Panc1 (cell line): ENCODE measurements around the gene CCDC85C. TPM values are rescaled to one million over a fixed set of nuclear protein-coding genes. Genes with fewer than 3 reads are reported as not detected.
A peak's percentile ranks its signal among the peaks of the same experiment; 100 is the strongest.

Source experiments
- ATAC-seq: fragments of 200-7000 bp; cut with Tn5 transposase; 2 replicates; pipeline ENCODE4 v1.9.1; 2020; ENCODE audit warnings: mild to moderate bottlenecking, moderate library complexity
- BruUV-seq: library from RNA; stranded (reverse); fragments of 400-500 nt; replicated peaks from 2 replicates; lab custom pipeline; 2021; lab: Mats Ljungman, UMichigan
- CTCF ChIA-PET: fragments of 300-600 bp; sonication (Branson Sonifier 250); formaldehyde crosslinking; loops from one replicate; lab custom pipeline; 2022; ENCODE audit warnings: antibody characterized with exemption; lab: Charles Lee
- POLR2A ChIA-PET: fragments of 300-600 bp; sonication (Branson Sonifier 250); formaldehyde crosslinking; loops from one replicate; lab custom pipeline; 2022; ENCODE audit warnings: antibody characterized with exemption; lab: Charles Lee
- DNase-seq: peaks from one replicate; pipeline ENCODE4 v3.0.0-alpha.2; 2010; ENCODE audit warnings: low read depth, low spot score
- H3K27ac ChIP-seq: 2 replicates; pipeline ENCODE4 v1.5.1; 2011; ENCODE audit warnings: mild to moderate bottlenecking, low read length, inconsistent platforms
- H3K27me3 ChIP-seq: fragments of 200-500 bp; sonication (Bioruptor generic); 2 replicates; pipeline ENCODE4 v1.6.0; 2014; ENCODE audit warnings: low read length, inconsistent platforms; ENCODE audit not compliant: control insufficient read depth, insufficient read depth
- H3K36me3 ChIP-seq: fragments of 200-500 bp; sonication (Bioruptor generic); 2 replicates; pipeline ENCODE4 v1.5.1; 2014; ENCODE audit warnings: inconsistent platforms, mild to moderate bottlenecking, low read length, moderate library complexity; ENCODE audit not compliant: control insufficient read depth, insufficient read depth
- H3K4me1 ChIP-seq: 2 replicates; pipeline ENCODE4 v1.5.1; 2011; ENCODE audit warnings: inconsistent platforms, mild to moderate bottlenecking, low read length, moderate library complexity; ENCODE audit not compliant: control insufficient read depth, insufficient read depth
- H3K4me3 ChIP-seq, 2 experiments: 2 replicates each; pipeline ENCODE4 v1.5.1; 2011 to 2012; ENCODE audit warnings: low read depth in 2 of 2, low read length in 2 of 2, mild to moderate bottlenecking in 2 of 2, inconsistent platforms in 1 of 2, moderate library complexity in 1 of 2
- H3K9me3 ChIP-seq: fragments of 200-500 bp; sonication (Bioruptor generic); 2 replicates; pipeline ENCODE4 v1.5.1; 2014; ENCODE audit warnings: low read depth, mild to moderate bottlenecking, inconsistent platforms, low read length, moderate library complexity; ENCODE audit not compliant: control insufficient read depth, insufficient read depth
- POLR2AphosphoS5 ChIP-seq: IDR thresholded peaks from 2 replicates; pipeline ENCODE4 v1.6.1; 2012; ENCODE audit warnings: mild to moderate bottlenecking, low read depth, low read length, moderate library complexity
- SIN3A ChIP-seq: IDR thresholded peaks from 2 replicates; pipeline ENCODE4 v1.6.1; 2012; ENCODE audit warnings: low read depth, mild to moderate bottlenecking, low read length, moderate library complexity, borderline replicate concordance; ENCODE audit not compliant: insufficient read depth
- TCF7L2 ChIP-seq: IDR thresholded peaks from 2 replicates; pipeline ENCODE4 v1.6.1; 2011; ENCODE audit warnings: mild to moderate bottlenecking, low read depth, low read length, inconsistent platforms
- in situ Hi-C: cut with HindIII; loops from 2 replicates; pipeline ENCODE4 v1.10.0; 2016; ENCODE audit warnings: low sequenced_read_pairs, low pct_unique_long_range_greater_than_20kb
- intact Hi-C: fragments of 100-400 bp; cut with micrococcal nuclease; formaldehyde crosslinking; loops from one replicate; pipeline ENCODE4 v1.10.0; 2022; ENCODE audit not compliant: unreplicated experiment
- total RNA-seq: library from RNA; stranded (reverse); gene quantifications from one replicate; pipeline ENCODE4 v1.2.1, GENCODE V29; 2021; ENCODE audit not compliant: unreplicated experiment
- TF ChIP-seq, protein P1 (sequence below): fragments of 450-650 bp; IDR thresholded peaks from 2 replicates; pipeline ENCODE4 v1.5.1; 2017; ENCODE audit warnings: mild to moderate bottlenecking
- TF ChIP-seq, protein P2 (sequence below), 2 experiments: IDR thresholded peaks; 2 replicates each; pipeline ENCODE4 v1.6.1; 2011 to 2012; ENCODE audit warnings: low read depth in 2 of 2, control low read depth in 1 of 2, low read length in 1 of 2, mild to moderate bottlenecking in 1 of 2, moderate library complexity in 1 of 2; ENCODE audit not compliant: insufficient read depth in 1 of 2

CCDC85C gene
- total RNA-seq, 1 experiment from 2014 or later = 96.6 TPM

DNA sequence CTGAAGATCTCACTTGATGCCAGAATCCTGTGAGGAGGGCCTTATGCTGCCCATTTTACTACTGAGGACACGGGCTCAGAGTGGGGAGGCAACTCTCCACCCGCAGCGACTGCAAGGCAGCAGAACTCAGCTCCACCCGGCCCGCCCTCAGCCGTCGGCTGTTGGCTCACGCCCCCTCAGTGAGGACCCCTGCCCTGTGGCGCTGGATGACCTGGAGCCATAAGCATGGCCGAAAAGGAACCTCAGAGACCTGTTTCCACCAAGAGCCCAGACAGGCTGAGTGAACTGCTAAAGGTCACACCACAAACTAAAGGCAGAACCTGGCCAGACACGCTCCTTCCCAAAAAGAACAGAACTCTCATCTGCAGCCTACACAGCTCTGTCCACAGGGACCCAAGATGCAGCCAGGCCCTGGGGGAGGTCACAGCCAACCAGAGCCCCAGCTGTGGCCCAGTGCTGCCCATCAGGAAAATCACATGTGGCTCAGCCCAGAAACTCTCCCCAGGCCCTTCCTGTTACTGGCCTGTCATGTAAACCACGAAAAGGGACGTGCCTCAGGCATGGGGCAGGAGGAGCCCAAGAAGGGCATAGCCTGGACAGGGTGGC, 90.0 kb downstream of the CCDC85C start:
- in situ Hi-C loops = no loop called here
- BruUV-seq = no TSS peak

DNA sequence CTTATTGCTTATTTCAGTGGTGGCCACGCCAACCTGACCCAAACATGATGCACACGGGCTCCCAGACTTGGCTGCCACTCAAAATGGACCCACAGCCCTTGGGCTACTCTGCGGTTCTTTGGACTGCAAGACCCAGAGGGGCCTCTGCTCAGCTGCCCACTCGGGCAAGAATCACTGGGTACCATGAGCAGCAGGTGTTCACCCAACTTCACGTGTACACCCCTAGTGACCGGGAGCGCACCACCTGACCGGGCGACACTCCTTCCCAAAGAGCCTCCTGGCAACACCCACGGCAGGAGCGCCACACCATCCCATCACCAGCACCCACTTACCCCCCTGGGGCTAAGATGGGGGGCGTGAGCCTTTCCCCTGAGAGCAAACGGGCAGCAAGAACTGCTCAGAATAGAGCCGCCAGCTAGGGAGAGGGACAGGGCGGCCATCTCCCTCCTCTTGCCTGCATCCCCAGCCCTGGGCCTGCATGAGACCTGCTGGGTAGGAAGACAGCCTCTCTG, 90.8 kb downstream of the CCDC85C start:
- intact Hi-C loops (no loop called here), in situ Hi-C loops (no loop called here)
- Histone ChIP-seq H3K36me3 (no peaks in the 10 kb centered on the region), H3K27ac (no peak overlapping the region), H3K9me3 (no peaks in the 10 kb centered on the region), H3K4me3 (no peak overlapping the region), H3K4me1 (peaks cover 12% of the 10 kb centered on the region), H3K27me3 (no peaks in the 10 kb centered on the region)
- ATAC-seq = no peak
- ChIA-PET POLR2A (no interaction called here), CTCF (no interaction called here)
- no peak for DNase-seq
- BruUV-seq = no TSS peak
- TF ChIP-seq POLR2AphosphoS5 = 0 out of 2 replicates have a peak, but pooled peaks have one; percentile 16
- no peak for TF ChIP-seq SIN3A
- TF ChIP-seq TCF7L2 = no peak
- TF ChIP-seq, protein P1, sequence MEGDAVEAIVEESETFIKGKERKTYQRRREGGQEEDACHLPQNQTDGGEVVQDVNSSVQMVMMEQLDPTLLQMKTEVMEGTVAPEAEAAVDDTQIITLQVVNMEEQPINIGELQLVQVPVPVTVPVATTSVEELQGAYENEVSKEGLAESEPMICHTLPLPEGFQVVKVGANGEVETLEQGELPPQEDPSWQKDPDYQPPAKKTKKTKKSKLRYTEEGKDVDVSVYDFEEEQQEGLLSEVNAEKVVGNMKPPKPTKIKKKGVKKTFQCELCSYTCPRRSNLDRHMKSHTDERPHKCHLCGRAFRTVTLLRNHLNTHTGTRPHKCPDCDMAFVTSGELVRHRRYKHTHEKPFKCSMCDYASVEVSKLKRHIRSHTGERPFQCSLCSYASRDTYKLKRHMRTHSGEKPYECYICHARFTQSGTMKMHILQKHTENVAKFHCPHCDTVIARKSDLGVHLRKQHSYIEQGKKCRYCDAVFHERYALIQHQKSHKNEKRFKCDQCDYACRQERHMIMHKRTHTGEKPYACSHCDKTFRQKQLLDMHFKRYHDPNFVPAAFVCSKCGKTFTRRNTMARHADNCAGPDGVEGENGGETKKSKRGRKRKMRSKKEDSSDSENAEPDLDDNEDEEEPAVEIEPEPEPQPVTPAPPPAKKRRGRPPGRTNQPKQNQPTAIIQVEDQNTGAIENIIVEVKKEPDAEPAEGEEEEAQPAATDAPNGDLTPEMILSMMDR = no peak
- TF ChIP-seq, protein P2, sequence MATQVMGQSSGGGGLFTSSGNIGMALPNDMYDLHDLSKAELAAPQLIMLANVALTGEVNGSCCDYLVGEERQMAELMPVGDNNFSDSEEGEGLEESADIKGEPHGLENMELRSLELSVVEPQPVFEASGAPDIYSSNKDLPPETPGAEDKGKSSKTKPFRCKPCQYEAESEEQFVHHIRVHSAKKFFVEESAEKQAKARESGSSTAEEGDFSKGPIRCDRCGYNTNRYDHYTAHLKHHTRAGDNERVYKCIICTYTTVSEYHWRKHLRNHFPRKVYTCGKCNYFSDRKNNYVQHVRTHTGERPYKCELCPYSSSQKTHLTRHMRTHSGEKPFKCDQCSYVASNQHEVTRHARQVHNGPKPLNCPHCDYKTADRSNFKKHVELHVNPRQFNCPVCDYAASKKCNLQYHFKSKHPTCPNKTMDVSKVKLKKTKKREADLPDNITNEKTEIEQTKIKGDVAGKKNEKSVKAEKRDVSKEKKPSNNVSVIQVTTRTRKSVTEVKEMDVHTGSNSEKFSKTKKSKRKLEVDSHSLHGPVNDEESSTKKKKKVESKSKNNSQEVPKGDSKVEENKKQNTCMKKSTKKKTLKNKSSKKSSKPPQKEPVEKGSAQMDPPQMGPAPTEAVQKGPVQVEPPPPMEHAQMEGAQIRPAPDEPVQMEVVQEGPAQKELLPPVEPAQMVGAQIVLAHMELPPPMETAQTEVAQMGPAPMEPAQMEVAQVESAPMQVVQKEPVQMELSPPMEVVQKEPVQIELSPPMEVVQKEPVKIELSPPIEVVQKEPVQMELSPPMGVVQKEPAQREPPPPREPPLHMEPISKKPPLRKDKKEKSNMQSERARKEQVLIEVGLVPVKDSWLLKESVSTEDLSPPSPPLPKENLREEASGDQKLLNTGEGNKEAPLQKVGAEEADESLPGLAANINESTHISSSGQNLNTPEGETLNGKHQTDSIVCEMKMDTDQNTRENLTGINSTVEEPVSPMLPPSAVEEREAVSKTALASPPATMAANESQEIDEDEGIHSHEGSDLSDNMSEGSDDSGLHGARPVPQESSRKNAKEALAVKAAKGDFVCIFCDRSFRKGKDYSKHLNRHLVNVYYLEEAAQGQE (IDR thresholded peaks at IDR 0.05; ENCODE audit: insufficient read depth in 1 of 2, low read depth in 2 of 2, low read length in 1 of 2) = no peak

More for the DNA sequence above, 90.0 kb downstream of the CCDC85C start:
- H3K4me1 ChIP-seq = peaks cover 19% of the 10 kb centered on the region
- H3K4me3 ChIP-seq = no peak overlapping the region
- no peak overlapping the region for H3K27ac ChIP-seq
- intact Hi-C loops = no loop called here
- POLR2A ChIA-PET = no interaction called here
- no peaks in the 10 kb centered on the region for H3K36me3 ChIP-seq
- no peaks in the 10 kb centered on the region for H3K9me3 ChIP-seq
- no peak for DNase-seq
- ATAC-seq = no peak
- TF ChIP-seq, protein P2 (IDR thresholded peaks at IDR 0.05; ENCODE audit: insufficient read depth in 1 of 2, low read depth in 2 of 2, low read length in 1 of 2) = no peak
- TF ChIP-seq SIN3A (no peak), TCF7L2 (no peak), POLR2AphosphoS5 (no peak)
- TF ChIP-seq, protein P1 = no peak
- H3K27me3 ChIP-seq = no peaks in the 10 kb centered on the region
- CTCF ChIA-PET = no interaction called here
